SJCRH30 (cell line): ENCODE data around the gene PEBP1. TPM values are rescaled to one million over a fixed set of nuclear protein-coding genes. Genes with fewer than 3 reads are reported as not detected.
"Not testable (repeated sequence)": the region's sequence is repeated elsewhere in the genome, so short reads cannot be mapped to it uniquely, and the experiment has no call there.

Source experiments
- DNase-seq, 2 experiments: peaks; one replicate each; pipeline ENCODE4 v3.0.0-alpha.2; 2015 to 2020
- H3K27ac ChIP-seq: fragments of 250-450 bp; sonication (Bioruptor Pico); 2 replicates; pipeline ENCODE4 v1.5.1; 2020; ENCODE audit warnings: mild to moderate bottlenecking, moderate library complexity
- H3K27me3 ChIP-seq: fragments of 250-450 bp; sonication (Bioruptor Pico); 2 replicates; pipeline ENCODE4 v1.5.1; 2020; ENCODE audit warnings: mild to moderate bottlenecking, moderate library complexity
- H3K36me3 ChIP-seq: fragments of 250-450 bp; sonication (Bioruptor Pico); 2 replicates; pipeline ENCODE4 v1.5.1; 2020; ENCODE audit warnings: mild to moderate bottlenecking, moderate library complexity
- H3K4me1 ChIP-seq: fragments of 250-450 bp; sonication (Bioruptor Pico); 2 replicates; pipeline ENCODE4 v1.5.1; 2020; ENCODE audit warnings: mild to moderate bottlenecking, moderate library complexity
- H3K4me3 ChIP-seq: fragments of 250-450 bp; sonication (Bioruptor Pico); 2 replicates; pipeline ENCODE4 v1.5.1; 2020; ENCODE audit warnings: mild to moderate bottlenecking, moderate library complexity
- H3K9me3 ChIP-seq: fragments of 250-450 bp; sonication (Bioruptor Pico); replicated peaks from 2 replicates; pipeline ENCODE4 v1.5.1; 2020; ENCODE audit warnings: mild to moderate bottlenecking, moderate library complexity
- total RNA-seq: library from RNA; depleted of rRNA; stranded (reverse); fragments of >200 nt; shearing (Covaris generic); gene quantifications from 2 replicates; pipeline ENCODE4 v1.2.3, GENCODE V29; 2014

Gene PEBP1
- total RNA-seq, 1 experiment from 2014 or later, result 172 TPM

DNA sequence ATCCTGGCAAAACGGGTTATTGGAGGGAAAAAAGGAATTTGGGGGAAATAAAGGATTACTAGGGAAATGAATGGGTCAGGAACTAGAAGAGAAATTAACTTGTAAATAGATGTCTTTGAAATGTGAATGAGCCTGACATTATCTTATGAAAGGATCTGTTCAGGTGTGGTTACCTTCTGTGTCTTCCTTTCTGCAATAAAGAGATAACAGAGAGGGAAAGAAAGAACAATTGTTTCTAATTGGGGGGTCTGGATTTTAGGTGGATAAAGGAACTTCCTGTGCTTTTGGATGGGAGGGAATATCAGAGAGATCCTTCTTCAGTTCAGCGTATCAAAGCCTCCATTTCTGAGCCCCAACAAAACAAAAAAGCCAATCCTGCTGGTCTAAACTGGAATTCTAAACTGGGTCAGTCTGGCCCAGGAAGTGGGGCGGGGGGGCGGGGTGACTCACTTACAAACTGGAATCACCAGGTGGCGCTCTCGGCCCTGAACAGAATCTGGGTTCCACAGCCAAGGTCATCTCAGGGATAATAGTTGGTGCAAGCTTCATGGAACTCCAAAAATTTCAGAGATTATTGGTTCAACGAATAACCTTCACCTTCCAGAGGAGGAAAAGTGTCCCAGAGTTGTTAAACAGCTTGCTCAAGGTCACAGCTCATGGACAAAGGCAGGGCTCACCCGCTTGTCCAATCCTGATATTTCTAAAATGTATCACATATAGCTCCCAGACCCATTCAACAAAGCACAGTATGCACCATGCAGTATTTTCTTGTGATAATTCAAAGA, 15.2 kb upstream of the PEBP1 start:
- Histone ChIP-seq H3K27me3 (no peaks in the 10 kb centered on the region), H3K4me3 (no peak overlapping the region), H3K36me3 (no peaks in the 10 kb centered on the region), H3K9me3 (no peaks in the 10 kb centered on the region), H3K27ac (no peak overlapping the region; the same call in 1 of the 2 replicates), H3K4me1 (peaks cover 5% of the 10 kb centered on the region)
- DNase-seq, result peak; percentile 64 to 82

DNA sequence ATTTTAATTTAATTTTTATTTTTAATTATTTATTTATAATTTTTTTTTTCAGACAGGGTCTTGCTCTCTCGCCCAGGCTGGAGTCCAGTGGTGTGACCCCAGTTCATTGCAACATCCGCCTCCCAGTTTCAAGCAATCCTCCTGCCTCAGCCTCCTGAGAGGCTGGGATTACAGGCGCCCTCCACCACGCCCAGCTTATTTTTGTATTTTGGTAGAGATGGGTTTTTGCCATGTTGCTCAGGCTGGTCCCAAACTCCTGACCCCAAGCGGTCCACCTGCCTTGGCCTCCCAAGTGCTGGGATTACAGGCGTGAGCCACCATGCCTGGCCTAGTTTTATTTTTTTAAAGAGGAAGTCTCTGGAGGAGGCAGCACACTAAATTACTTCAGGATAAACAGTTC, 13.7 kb upstream of the PEBP1 start:
- H3K27me3 ChIP-seq, result no peaks in the 10 kb centered on the region
- no peak for DNase-seq
- no peak overlapping the region for H3K27ac ChIP-seq
- H3K36me3 ChIP-seq, result no peaks in the 10 kb centered on the region
- no peaks in the 10 kb centered on the region for H3K9me3 ChIP-seq
- H3K4me3 ChIP-seq, result no peak overlapping the region
- peaks cover 5% of the 10 kb centered on the region for H3K4me1 ChIP-seq

DNA sequence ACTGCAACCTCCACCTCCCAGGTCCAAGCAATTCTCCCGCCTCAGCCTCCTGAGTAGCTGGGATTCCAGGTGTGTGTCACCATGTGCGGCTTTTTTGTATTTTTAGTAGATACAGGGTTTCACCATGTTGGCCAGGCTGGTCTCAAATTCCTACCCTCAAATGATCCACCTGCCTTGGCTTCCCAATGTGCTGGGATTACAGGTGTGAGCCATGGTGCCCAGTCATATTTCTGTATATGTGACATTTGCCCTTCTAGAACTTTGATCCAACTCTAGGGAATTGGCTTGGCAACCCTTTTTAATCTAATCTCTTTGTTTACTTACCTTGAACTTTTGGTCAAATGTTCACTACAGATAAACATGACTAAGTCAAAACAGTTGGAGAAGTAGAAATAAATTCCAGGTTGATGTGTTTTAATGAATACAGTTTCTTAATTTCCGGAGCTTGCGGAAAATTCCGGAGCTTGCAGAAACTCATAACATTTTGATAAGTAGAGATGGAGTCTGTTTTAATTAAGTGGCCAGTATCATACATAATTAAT, 11.5 kb upstream of the PEBP1 start:
- Histone ChIP-seq H3K27me3 (no peaks in the 10 kb centered on the region), H3K4me3 (no peak overlapping the region), H3K27ac (no peak overlapping the region), H3K4me1 (peaks cover 5% of the 10 kb centered on the region), H3K36me3 (no peaks in the 10 kb centered on the region), H3K9me3 (no peaks in the 10 kb centered on the region)
- no peak for DNase-seq

DNA sequence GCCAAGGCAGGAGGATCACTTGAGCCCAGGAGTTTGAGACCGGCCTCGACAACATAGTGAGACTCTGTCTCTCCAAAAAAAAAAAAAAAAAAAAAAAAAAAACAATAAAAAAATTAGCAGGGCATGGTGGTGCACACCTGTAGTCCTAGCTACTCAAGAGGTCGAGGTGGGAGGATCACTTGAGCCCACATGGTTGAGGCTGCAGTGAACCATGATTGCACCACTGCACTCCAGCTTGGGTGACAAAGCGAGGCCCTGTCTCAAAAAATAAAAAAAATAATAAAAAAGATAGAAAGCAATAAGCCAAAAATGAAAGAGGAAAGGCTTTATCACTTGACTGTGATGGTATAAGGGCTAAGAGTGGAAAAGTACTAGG, 10.2 kb upstream of the PEBP1 start:
- H3K4me1 ChIP-seq, result peaks cover under 1% of the 10 kb centered on the region
- no peaks in the 10 kb centered on the region for H3K27me3 ChIP-seq
- H3K27ac ChIP-seq, result no peak overlapping the region
- no peaks in the 10 kb centered on the region for H3K9me3 ChIP-seq
- DNase-seq, result no peak
- no peak overlapping the region for H3K4me3 ChIP-seq
- no peaks in the 10 kb centered on the region for H3K36me3 ChIP-seq

DNA sequence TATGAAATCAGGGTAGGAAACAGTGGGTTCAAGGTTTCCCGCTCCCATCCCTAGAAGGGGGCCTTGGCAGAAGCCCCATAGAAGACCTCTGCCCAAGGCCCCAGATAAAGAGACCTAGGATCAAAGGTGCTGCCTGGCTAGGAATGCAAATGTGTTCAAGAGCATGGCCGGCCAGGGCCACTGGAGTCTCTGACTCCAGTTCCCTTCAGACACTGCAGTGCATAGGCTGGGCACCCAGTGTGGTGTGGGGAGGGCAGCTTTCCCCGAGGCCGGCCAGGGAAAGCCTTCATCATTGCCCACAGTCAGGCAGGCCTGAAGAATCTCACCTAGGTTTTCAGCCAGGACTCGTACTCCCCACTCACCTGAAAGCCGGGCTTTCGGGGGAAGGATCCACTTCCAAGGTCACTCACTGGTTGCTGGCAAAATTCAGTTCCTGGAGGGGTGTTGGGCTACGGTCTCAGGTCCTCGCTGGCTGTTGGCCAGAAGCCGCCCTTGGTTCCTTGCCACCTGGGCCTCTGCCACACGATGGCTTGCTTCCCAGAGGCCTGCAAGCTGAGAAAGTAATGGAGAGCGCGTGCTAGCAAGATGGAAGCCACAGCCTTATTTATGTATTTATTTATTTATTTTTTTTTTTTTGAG, 9.7 kb upstream of the PEBP1 start:
- Histone ChIP-seq H3K4me1 (no peaks in the 10 kb centered on the region), H3K27ac (no peak overlapping the region), H3K4me3 (no peak overlapping the region), H3K9me3 (no peaks in the 10 kb centered on the region), H3K36me3 (no peaks in the 10 kb centered on the region), H3K27me3 (no peaks in the 10 kb centered on the region)
- DNase-seq, result no peak

DNA sequence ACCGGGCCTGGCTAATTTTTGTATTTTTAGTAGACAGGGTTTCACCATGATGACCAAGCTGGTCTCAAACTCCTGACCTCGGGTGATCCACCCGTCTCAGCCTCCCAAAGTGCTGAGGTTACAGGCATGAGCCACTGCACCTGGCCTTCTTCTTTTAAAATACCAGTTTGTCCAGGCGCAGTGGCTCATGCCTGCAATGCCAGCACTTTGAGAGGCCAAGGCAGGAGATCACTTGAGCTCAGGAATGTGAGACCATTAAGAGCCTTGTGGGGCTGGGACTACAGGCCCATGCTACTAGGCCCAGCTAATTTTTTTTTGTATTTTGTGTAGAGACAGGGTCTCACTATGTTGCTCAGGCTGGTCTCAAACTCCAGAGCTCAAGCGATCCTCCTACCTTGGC, 8.1 kb upstream of the PEBP1 start:
- no peak for DNase-seq
- H3K27me3 ChIP-seq, result no peaks in the 10 kb centered on the region
- peaks cover 9% of the 10 kb centered on the region for H3K4me1 ChIP-seq
- H3K27ac ChIP-seq, result no peak overlapping the region
- no peak overlapping the region for H3K4me3 ChIP-seq
- H3K36me3 ChIP-seq, result no peaks in the 10 kb centered on the region
- H3K9me3 ChIP-seq, result no peaks in the 10 kb centered on the region

DNA sequence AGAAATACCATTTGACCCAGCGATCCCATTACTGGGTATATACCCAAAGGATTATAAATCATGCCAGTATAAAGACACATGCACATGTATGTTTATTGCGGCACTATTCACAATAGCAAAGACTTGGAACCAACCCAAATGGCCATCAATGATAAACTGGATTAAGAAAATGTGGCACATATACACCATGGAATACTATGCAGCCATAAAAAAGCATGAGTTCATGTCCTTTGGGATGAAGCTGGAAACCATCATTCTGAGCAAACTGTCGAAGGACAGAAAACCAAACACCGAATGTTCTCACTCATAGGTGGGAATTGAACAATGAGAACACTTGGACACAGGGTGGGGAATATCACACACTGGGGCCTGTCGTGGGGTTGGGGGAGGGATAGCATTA, 6.5 kb upstream of the PEBP1 start:
- not testable (repeated sequence) for H3K36me3 ChIP-seq, H3K9me3 ChIP-seq, H3K27me3 ChIP-seq, H3K27ac ChIP-seq, DNase-seq, H3K4me3 ChIP-seq, H3K4me1 ChIP-seq

DNA sequence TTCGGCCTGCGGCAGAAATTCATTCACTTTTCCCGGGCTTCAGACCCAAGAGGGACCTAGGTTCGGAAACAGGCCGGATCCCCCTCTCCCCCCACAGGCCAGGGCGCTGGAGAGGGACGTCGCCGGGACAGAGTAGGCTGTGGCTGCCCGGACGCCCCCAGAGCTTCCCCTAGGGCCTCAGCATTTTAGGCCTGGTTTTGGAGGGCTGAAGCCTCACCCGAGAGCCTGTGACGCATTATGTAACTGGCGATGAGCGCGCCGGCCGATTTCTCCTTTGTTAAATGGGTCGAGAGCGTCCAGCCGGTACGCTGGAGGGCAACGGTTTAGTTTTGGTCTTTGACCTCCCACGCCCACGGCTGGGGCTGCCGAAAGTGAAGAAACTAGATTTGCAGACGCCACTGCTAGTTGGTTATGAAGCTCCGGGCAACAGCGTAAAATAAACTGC, 657 bp downstream of the PEBP1 start:
- Histone ChIP-seq H3K9me3 (no peaks in the 10 kb centered on the region), H3K4me1 (peaks cover 8% of the 10 kb centered on the region), H3K36me3 (peaks cover 24% of the 10 kb centered on the region), H3K4me3 (peak overlapping the region; percentile 89), H3K27me3 (no peaks in the 10 kb centered on the region), H3K27ac (peak overlapping the region; percentile 60)
- peak; percentile 32 to 47 for DNase-seq

DNA sequence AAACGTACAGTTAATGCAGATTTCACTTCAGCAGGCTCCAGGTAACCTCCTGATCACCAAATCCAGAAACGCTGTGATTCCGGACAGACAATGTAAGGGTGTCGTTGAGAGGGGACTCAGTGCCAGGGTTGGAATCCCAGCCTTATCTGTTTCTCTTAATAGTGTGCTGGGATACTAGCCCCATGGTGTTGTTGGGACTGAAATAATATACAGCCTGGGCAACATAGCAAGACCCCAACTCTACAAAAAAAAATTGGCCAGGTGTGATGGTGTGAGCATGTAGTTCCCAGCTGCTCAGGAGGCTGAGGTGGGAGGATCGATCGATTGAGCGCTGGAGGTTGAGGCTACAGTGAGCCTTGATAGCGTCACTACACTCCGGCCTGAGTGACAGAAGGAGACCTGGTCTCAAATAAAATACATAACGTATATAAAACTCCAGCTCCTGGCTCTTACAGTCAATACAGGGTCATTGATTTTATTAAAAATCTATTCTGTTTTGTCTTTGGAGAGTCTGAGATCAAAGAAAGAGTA, 1.3 kb downstream of the PEBP1 start:
- no peak overlapping the region for H3K27ac ChIP-seq
- H3K4me1 ChIP-seq, result peaks cover 1% of the 10 kb centered on the region
- DNase-seq, result no peak
- H3K27me3 ChIP-seq, result no peaks in the 10 kb centered on the region
- peaks cover 28% of the 10 kb centered on the region for H3K36me3 ChIP-seq
- H3K9me3 ChIP-seq, result no peaks in the 10 kb centered on the region
- H3K4me3 ChIP-seq, result peak overlapping the region; percentile 89

DNA sequence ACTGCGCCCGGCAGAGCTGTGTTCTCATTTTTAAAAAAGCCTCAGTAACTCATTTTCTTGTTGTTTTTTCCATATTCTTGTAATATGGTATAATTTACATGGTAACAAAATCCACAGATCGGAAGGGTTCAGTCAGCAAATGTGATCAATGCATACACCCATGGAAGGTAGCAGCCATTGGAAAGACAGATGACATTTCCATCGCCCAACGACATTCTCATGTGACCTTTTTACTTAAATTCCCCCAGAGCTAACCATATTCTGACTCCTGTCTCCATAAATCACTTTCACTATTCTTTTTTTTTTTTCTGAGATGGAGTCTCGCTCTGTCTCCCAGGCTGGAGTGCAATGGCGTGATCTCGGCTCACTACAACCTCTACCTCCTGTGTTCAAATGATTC, 4.9 kb downstream of the PEBP1 start:
- no peak for DNase-seq
- no peak overlapping the region for H3K4me3 ChIP-seq
- H3K9me3 ChIP-seq, result no peaks in the 10 kb centered on the region
- H3K27ac ChIP-seq, result no peak overlapping the region
- no peaks in the 10 kb centered on the region for H3K4me1 ChIP-seq
- peaks cover 41% of the 10 kb centered on the region for H3K36me3 ChIP-seq
- H3K27me3 ChIP-seq, result no peaks in the 10 kb centered on the region

DNA sequence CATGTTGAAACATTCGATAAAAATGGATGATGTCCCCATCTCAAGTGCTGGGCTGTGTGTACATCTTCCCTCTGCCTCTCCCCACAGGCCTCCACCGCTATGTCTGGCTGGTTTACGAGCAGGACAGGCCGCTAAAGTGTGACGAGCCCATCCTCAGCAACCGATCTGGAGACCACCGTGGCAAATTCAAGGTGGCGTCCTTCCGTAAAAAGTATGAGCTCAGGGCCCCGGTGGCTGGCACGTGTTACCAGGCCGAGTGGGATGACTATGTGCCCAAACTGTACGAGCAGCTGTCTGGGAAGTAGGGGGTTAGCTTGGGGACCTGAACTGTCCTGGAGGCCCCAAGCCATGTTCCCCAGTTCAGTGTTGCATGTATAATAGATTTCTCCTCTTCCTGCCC, 8.6 kb downstream of the PEBP1 start:
- peaks cover 41% of the 10 kb centered on the region for H3K36me3 ChIP-seq
- H3K27me3 ChIP-seq, result no peaks in the 10 kb centered on the region
- H3K4me1 ChIP-seq, result no peaks in the 10 kb centered on the region
- no peak overlapping the region for H3K27ac ChIP-seq
- H3K9me3 ChIP-seq, result no peaks in the 10 kb centered on the region
- no peak overlapping the region for H3K4me3 ChIP-seq
- DNase-seq, result no peak

DNA sequence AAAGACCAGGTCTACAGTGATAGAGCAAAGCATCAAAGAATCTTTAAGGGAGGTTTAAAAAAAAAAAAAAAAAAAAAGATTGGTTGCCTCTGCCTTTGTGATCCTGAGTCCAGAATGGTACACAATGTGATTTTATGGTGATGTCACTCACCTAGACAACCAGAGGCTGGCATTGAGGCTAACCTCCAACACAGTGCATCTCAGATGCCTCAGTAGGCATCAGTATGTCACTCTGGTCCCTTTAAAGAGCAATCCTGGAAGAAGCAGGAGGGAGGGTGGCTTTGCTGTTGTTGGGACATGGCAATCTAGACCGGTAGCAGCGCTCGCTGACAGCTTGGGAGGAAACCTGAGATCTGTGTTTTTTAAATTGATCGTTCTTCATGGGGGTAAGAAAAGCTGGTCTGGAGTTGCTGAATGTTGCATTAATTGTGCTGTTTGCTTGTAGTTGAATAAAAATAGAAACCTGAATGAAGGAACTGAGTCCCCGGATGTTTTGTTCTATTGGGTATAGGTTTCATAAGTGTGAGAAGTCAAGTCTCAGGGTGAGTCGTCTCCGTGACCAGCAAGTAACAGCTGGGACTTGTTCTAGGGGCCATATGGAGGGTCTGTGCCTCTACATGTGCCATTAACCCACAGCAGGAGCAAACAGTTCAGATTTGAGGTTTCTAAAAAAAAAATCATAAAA, 9.3 kb downstream of the PEBP1 start:
- no peak for DNase-seq
- H3K27ac ChIP-seq, result no peak overlapping the region
- H3K9me3 ChIP-seq, result no peaks in the 10 kb centered on the region
- no peaks in the 10 kb centered on the region for H3K27me3 ChIP-seq
- no peak overlapping the region for H3K4me3 ChIP-seq
- peaks cover 34% of the 10 kb centered on the region for H3K36me3 ChIP-seq
- no peaks in the 10 kb centered on the region for H3K4me1 ChIP-seq

DNA sequence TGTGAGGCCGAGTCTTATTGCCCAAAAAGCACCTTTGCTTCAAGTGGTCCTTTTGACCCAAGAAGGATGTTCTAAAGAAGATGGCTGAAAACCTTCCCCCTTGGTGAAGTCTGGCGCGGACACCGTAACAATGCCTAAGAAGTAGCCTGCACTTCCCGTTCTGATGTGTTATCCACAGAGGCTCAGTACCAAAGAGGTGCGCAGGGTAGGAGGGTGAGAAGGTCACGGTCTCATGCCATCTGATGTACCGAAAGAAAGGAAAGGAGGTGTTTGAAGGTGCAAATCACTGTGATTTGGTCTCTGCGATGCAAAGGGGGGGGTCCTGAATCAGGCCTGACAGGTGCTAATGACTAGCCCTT, 9.9 kb downstream of the PEBP1 start:
- no peaks in the 10 kb centered on the region for H3K9me3 ChIP-seq
- H3K27me3 ChIP-seq, result no peaks in the 10 kb centered on the region
- H3K4me1 ChIP-seq, result no peaks in the 10 kb centered on the region
- DNase-seq, result no peak
- H3K36me3 ChIP-seq, result peaks cover 29% of the 10 kb centered on the region
- H3K27ac ChIP-seq, result no peak overlapping the region
- H3K4me3 ChIP-seq, result no peak overlapping the region

DNA sequence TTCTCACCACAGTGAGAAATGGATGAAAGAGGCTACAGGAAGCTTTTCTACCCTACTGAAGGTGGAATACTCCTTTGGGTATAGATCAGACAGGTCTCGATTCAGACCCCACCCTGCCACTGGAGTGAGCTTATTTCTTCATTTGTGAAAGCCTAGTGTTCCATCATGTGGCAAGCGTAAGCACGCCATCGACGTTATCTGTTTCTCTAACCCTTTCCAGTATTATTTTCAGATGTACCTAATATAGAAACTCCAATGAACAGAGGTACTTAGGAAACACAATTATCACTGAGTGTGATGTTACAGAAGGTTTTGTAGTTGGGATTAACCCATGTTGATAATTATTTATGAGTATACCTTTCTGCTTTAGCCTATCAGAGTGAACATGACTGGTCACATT, 12.4 kb downstream of the PEBP1 start:
- no peaks in the 10 kb centered on the region for H3K4me1 ChIP-seq
- DNase-seq, result no peak
- no peak overlapping the region for H3K4me3 ChIP-seq
- no peaks in the 10 kb centered on the region for H3K9me3 ChIP-seq
- no peaks in the 10 kb centered on the region for H3K27me3 ChIP-seq
- no peak overlapping the region for H3K27ac ChIP-seq
- peaks cover 13% of the 10 kb centered on the region; the same call in 1 of the 2 replicates for H3K36me3 ChIP-seq

DNA sequence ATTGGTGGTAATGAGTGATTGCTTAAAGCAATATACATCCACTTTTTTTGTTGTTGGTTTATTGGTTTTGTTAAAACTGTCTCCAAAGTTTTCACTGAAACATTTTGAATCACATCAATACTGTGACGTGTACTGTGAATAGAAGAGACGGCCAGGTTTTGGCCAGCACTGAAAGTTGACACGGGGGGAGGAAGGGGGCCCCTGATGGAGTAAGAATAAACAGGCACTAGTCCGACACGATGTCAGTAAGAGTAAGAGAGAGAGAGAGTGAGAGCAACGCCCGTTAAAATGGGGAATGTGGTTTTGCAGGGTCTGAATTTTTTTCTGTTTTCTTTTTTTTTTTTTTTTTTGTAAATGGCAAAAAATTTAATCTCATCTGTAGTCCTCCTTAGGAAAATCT, 14.7 kb downstream of the PEBP1 start:
- H3K9me3 ChIP-seq, result no peaks in the 10 kb centered on the region
- no peak overlapping the region for H3K27ac ChIP-seq
- DNase-seq, result no peak
- H3K4me3 ChIP-seq, result no peak overlapping the region
- H3K27me3 ChIP-seq, result no peaks in the 10 kb centered on the region
- H3K36me3 ChIP-seq, result peaks cover 5% of the 10 kb centered on the region; the same call in 1 of the 2 replicates
- no peaks in the 10 kb centered on the region for H3K4me1 ChIP-seq
